Measurements from ENCODE around the gene EME1.

EME1 gene

DNA sequence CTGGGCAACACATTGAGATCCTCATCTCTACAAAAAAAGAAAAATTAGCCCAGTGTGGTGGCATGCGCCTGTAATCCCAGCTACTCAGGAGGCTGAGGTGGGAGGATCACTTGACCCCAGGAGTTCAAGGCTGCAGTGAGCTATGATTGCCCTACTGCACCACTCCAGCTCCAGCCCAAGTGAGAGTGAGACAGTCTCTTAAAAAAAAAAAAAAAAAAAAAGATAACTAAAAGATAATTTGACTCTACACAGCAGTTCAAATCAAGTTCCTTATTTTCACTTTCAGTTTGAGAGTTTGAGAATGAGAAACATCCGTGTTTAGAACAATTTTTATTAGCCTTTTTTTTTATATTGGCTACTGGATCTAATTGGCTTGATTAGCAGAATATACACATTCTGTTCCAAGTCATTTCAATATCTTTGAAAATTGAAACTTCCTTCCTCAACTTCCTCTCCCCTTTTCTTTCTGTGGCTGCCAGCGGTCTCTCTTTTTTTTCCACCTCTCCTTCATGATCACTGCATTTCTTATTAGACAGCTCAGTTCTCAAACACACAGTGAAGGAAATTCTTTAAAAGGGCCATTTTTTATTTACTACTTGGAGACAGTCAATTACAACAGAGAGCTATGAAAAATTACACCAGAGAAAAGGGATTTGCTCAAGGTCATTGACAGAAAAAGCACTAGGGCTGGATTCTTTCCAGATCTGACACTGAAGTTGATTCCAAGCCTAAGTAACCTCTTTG, 48.5 kb downstream of the EME1 start:
- H3K9me2 ChIP-seq (ENCODE audit: low read depth, low read length) = no peaks in the 10 kb centered on the region
- peak overlapping the region; percentile 50 for H3K27ac ChIP-seq (ENCODE audit: low read depth, low read length, poor library complexity, severe bottlenecking)
- H3K27me3 ChIP-seq (ENCODE audit: insufficient read depth, low read length) = no peaks in the 10 kb centered on the region
- peaks cover 21% of the 10 kb centered on the region for H3K4me1 ChIP-seq (ENCODE audit: insufficient read depth, low read length, severe bottlenecking)
- H3K79me2 ChIP-seq (ENCODE audit: insufficient read depth, low read length) = no peaks in the 10 kb centered on the region
- TF ChIP-seq, protein P1, sequence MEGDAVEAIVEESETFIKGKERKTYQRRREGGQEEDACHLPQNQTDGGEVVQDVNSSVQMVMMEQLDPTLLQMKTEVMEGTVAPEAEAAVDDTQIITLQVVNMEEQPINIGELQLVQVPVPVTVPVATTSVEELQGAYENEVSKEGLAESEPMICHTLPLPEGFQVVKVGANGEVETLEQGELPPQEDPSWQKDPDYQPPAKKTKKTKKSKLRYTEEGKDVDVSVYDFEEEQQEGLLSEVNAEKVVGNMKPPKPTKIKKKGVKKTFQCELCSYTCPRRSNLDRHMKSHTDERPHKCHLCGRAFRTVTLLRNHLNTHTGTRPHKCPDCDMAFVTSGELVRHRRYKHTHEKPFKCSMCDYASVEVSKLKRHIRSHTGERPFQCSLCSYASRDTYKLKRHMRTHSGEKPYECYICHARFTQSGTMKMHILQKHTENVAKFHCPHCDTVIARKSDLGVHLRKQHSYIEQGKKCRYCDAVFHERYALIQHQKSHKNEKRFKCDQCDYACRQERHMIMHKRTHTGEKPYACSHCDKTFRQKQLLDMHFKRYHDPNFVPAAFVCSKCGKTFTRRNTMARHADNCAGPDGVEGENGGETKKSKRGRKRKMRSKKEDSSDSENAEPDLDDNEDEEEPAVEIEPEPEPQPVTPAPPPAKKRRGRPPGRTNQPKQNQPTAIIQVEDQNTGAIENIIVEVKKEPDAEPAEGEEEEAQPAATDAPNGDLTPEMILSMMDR (IDR thresholded peaks at IDR 0.05; ENCODE audit: low read length) = no peak
- no peak for TF ChIP-seq EZH2 (IDR thresholded peaks at IDR 0.05; ENCODE audit: borderline replicate concordance, low read length)
- H3K36me3 ChIP-seq (ENCODE audit: insufficient read depth, low read length) = no peaks in the 10 kb centered on the region
- H3K4me3 ChIP-seq (ENCODE audit: low read depth, low read length, poor library complexity, severe bottlenecking) = peak overlapping the region; percentile 38
- no peaks in the 10 kb centered on the region for H3K9me3 ChIP-seq (ENCODE audit: low read length)
- peak overlapping the region; percentile 97 for H2AFZ ChIP-seq (ENCODE audit: low read length)
- peak overlapping the region; percentile 66 for H3K4me2 ChIP-seq (ENCODE audit: low read length)
- no peaks in the 10 kb centered on the region for H4K20me1 ChIP-seq (ENCODE audit: insufficient read depth, low read length)
- H3F3A ChIP-seq (ENCODE audit: insufficient read depth, low read length) = no peaks in the 10 kb centered on the region
- peak overlapping the region; percentile 33 for H3K9ac ChIP-seq (ENCODE audit: low read length)

DNA sequence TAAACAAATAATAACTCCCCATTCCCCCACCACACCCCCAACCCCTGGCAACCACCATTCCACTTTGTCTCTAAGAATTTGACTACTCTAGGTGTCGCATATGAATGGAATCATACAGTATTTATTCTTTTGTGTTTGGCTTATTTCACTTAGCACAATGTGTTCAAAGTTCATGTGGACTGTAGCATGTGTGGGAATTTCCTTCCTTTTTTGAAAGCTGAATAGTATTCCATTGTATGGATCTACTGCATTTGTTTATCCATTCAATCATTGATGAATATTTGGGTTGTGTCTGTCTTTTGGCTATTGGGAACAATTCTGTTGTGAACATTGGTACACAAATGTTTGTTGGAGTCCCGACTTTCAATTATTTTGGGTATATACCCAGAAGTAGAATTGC, 49.7 kb downstream of the EME1 start:
- no peak overlapping the region for H3K27ac ChIP-seq (ENCODE audit: low read depth, low read length, poor library complexity, severe bottlenecking)

DNA sequence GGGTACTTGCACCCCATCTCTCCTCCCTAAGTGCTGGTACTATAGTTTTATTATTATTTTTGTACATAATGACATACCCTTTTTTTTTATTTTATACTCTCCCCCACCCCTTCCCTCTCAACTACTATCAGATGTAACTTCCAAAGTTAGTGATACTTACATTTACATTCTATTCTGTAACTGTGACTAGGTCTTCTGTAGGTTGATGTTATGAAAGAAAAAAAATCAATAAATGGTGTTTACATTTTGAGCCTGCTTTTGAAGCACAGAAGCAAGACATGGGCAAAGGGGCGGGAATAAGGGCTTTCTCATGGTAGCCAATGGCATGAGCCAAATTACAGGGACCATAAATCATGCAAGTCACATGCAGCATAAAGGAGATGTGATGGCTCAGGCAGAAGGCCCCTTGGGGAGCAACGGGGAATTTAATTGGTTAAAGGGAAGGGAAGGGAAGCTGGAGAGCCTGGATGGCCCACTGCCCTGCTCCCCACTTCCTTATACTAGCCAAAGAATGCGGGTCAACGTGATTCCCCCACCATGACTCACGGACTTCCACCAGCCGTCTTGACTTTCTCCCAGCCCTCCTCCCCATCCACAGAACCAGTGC, 50.6 kb downstream of the EME1 start:
- H3K27ac ChIP-seq (ENCODE audit: low read depth, low read length, poor library complexity, severe bottlenecking) = no peak overlapping the region
- peaks cover 32% of the 10 kb centered on the region for H3K4me1 ChIP-seq (ENCODE audit: insufficient read depth, low read length, severe bottlenecking)
- no peaks in the 10 kb centered on the region for H3K9me3 ChIP-seq (ENCODE audit: low read length)
- H3K9me2 ChIP-seq (ENCODE audit: low read depth, low read length) = no peaks in the 10 kb centered on the region
- no peaks in the 10 kb centered on the region for H4K20me1 ChIP-seq (ENCODE audit: insufficient read depth, low read length)
- H3K79me2 ChIP-seq (ENCODE audit: insufficient read depth, low read length) = no peaks in the 10 kb centered on the region
- no peaks in the 10 kb centered on the region for H3K36me3 ChIP-seq (ENCODE audit: insufficient read depth, low read length)
- no peak overlapping the region for H3K9ac ChIP-seq (ENCODE audit: low read length)
- no peaks in the 10 kb centered on the region for H3F3A ChIP-seq (ENCODE audit: insufficient read depth, low read length)
- no peak overlapping the region for H2AFZ ChIP-seq (ENCODE audit: low read length)
- no peaks in the 10 kb centered on the region for H3K27me3 ChIP-seq (ENCODE audit: insufficient read depth, low read length)
- H3K4me2 ChIP-seq (ENCODE audit: low read length) = no peak overlapping the region
- no peak overlapping the region for H3K4me3 ChIP-seq (ENCODE audit: low read depth, low read length, poor library complexity, severe bottlenecking)
- TF ChIP-seq, protein P1 (IDR thresholded peaks at IDR 0.05; ENCODE audit: low read length) = no peak
- TF ChIP-seq EZH2 (IDR thresholded peaks at IDR 0.05; ENCODE audit: borderline replicate concordance, low read length) = no peak

More for the DNA sequence above, 49.7 kb downstream of the EME1 start:
- no peak overlapping the region for H2AFZ ChIP-seq (ENCODE audit: low read length)
- TF ChIP-seq, protein P1 (IDR thresholded peaks at IDR 0.05; ENCODE audit: low read length) = no peak
- TF ChIP-seq EZH2 (IDR thresholded peaks at IDR 0.05; ENCODE audit: borderline replicate concordance, low read length) = no peak
- H3K9ac ChIP-seq (ENCODE audit: low read length) = no peak overlapping the region
- no peaks in the 10 kb centered on the region for H3F3A ChIP-seq (ENCODE audit: insufficient read depth, low read length)
- no peaks in the 10 kb centered on the region for H3K27me3 ChIP-seq (ENCODE audit: insufficient read depth, low read length)
- no peak overlapping the region for H3K4me2 ChIP-seq (ENCODE audit: low read length)
- H3K4me3 ChIP-seq (ENCODE audit: low read depth, low read length, poor library complexity, severe bottlenecking) = no peak overlapping the region
- no peaks in the 10 kb centered on the region for H4K20me1 ChIP-seq (ENCODE audit: insufficient read depth, low read length)
- H3K4me1 ChIP-seq (ENCODE audit: insufficient read depth, low read length, severe bottlenecking) = peaks cover 32% of the 10 kb centered on the region
- no peaks in the 10 kb centered on the region for H3K36me3 ChIP-seq (ENCODE audit: insufficient read depth, low read length)
- no peaks in the 10 kb centered on the region for H3K9me2 ChIP-seq (ENCODE audit: low read depth, low read length)
- H3K79me2 ChIP-seq (ENCODE audit: insufficient read depth, low read length) = no peaks in the 10 kb centered on the region
- no peaks in the 10 kb centered on the region for H3K9me3 ChIP-seq (ENCODE audit: low read length)

Measured in OCI-LY1 (cell line).